ENCODE data around the gene FLRT2. TPM values are rescaled to one million over a fixed set of nuclear protein-coding genes. Genes with fewer than 3 reads are reported as not detected.

FLRT2 gene
- total RNA-seq, 1 experiment from 2014 or later: 2.1 TPM

GRCh38 chr14:85662096-85662495, 132.2 kb downstream of the FLRT2 start:
- no peak overlapping the region for H3K4me3 ChIP-seq
- no peaks in the 10 kb centered on the region for H3K4me1 ChIP-seq (replicated peaks; ENCODE audit: insufficient read depth)
- DNase-seq: no peak
- no TSS peak for BruUV-seq (replicated peaks)
- no peaks in the 10 kb centered on the region for H3F3A ChIP-seq (ENCODE audit: insufficient read depth, low read depth)
- no peak for TF ChIP-seq CTCF (conservative IDR thresholded peaks at IDR 0.05)
- no peak for TF ChIP-seq EZH2 (IDR thresholded peaks at IDR 0.05; ENCODE audit: low read depth)
- ChIA-PET CTCF (no interaction called here), POLR2A (ENCODE audit: unreplicated experiment) (no interaction called here)
- H3K9me2 ChIP-seq (ENCODE audit: insufficient read depth): no peaks in the 10 kb centered on the region
- H3K4me2 ChIP-seq: no peak overlapping the region
- no peaks in the 10 kb centered on the region for H3K79me2 ChIP-seq (ENCODE audit: low read depth)
- no peaks in the 10 kb centered on the region for H3K9me3 ChIP-seq (ENCODE audit: insufficient read depth, low read depth)
- H2AFZ ChIP-seq: no peak overlapping the region
- no peaks in the 10 kb centered on the region for H3K36me3 ChIP-seq (ENCODE audit: low read depth)
- H3K27me3 ChIP-seq (ENCODE audit: insufficient read depth, low read depth): no peaks in the 10 kb centered on the region
- no peak overlapping the region for H3K27ac ChIP-seq
- intact Hi-C loops (cut with micrococcal nuclease; ENCODE audit: unreplicated experiment): no loop called here
- H4K20me1 ChIP-seq (ENCODE audit: insufficient read depth): no peaks in the 10 kb centered on the region

- Histone ChIP-seq H3K27me3 (ENCODE audit: insufficient read depth, low read depth) (no peaks in the 10 kb centered on the region), H3K4me1 (replicated peaks; ENCODE audit: insufficient read depth) (no peaks in the 10 kb centered on the region), H3K4me2 (no peak overlapping the region), H4K20me1 (ENCODE audit: insufficient read depth) (no peaks in the 10 kb centered on the region), H3K27ac (no peak overlapping the region), H3K79me2 (ENCODE audit: low read depth) (no peaks in the 10 kb centered on the region), H3K9me2 (ENCODE audit: insufficient read depth) (no peaks in the 10 kb centered on the region), H3K9me3 (ENCODE audit: insufficient read depth, low read depth) (no peaks in the 10 kb centered on the region), H3K4me3 (no peak overlapping the region), H2AFZ (no peak overlapping the region), H3F3A (ENCODE audit: insufficient read depth, low read depth) (no peaks in the 10 kb centered on the region), H3K36me3 (ENCODE audit: low read depth) (no peaks in the 10 kb centered on the region)
- no peak for DNase-seq
- BruUV-seq (replicated peaks): no TSS peak
- ChIA-PET CTCF (no interaction called here), POLR2A (ENCODE audit: unreplicated experiment) (no interaction called here)
- intact Hi-C loops (cut with micrococcal nuclease; ENCODE audit: unreplicated experiment): no loop called here
- TF ChIP-seq EZH2 (IDR thresholded peaks at IDR 0.05; ENCODE audit: low read depth): no peak
- TF ChIP-seq CTCF (conservative IDR thresholded peaks at IDR 0.05): no peak
Observed at GRCh38 chr14:85663256-85663655, 133.3 kb downstream of the FLRT2 start.

- no peak overlapping the region for H2AFZ ChIP-seq
- ChIA-PET POLR2A (ENCODE audit: unreplicated experiment) (no interaction called here), CTCF (no interaction called here)
- H3K4me3 ChIP-seq: no peak overlapping the region
- H4K20me1 ChIP-seq (ENCODE audit: insufficient read depth): no peaks in the 10 kb centered on the region
- H3K27me3 ChIP-seq (ENCODE audit: insufficient read depth, low read depth): no peaks in the 10 kb centered on the region
- TF ChIP-seq CTCF (conservative IDR thresholded peaks at IDR 0.05): no peak
- no peak for TF ChIP-seq EZH2 (IDR thresholded peaks at IDR 0.05; ENCODE audit: low read depth)
- H3K4me2 ChIP-seq: no peak overlapping the region
- no peaks in the 10 kb centered on the region for H3K36me3 ChIP-seq (ENCODE audit: low read depth)
- no peak for DNase-seq
- no peak overlapping the region for H3K27ac ChIP-seq
- no peaks in the 10 kb centered on the region for H3K4me1 ChIP-seq (replicated peaks; ENCODE audit: insufficient read depth)
- no peaks in the 10 kb centered on the region for H3K9me3 ChIP-seq (ENCODE audit: insufficient read depth, low read depth)
- no TSS peak for BruUV-seq (replicated peaks)
- H3F3A ChIP-seq (ENCODE audit: insufficient read depth, low read depth): no peaks in the 10 kb centered on the region
- H3K79me2 ChIP-seq (ENCODE audit: low read depth): no peaks in the 10 kb centered on the region
- H3K9me2 ChIP-seq (ENCODE audit: insufficient read depth): no peaks in the 10 kb centered on the region
- intact Hi-C loops (cut with micrococcal nuclease; ENCODE audit: unreplicated experiment): no loop called here
Observed at GRCh38 chr14:85663667-85664066, 133.7 kb downstream of the FLRT2 start.
